Liver (tissue), 9 donors: Measurements from ENCODE around the gene HSP90AB1. TPM values are rescaled to one million over a fixed set of nuclear protein-coding genes. Genes with fewer than 3 reads are reported as not detected.

Source experiments
- DNase-seq: peaks from one replicate; pipeline ENCODE4 v3.0.0-alpha.2; 2017; ENCODE audit warnings: low spot score
- H3K27ac ChIP-seq, 2 donors: one replicate each; pipeline ENCODE4 v1.7.0; 2013; ENCODE audit warnings: inconsistent platforms in 2 of 2, low read length in 2 of 2, control low read depth in 1 of 2, low read depth in 1 of 2, mild to moderate bottlenecking in 1 of 2
- H3K27me3 ChIP-seq, 4 donors: one replicate each; pipeline versions ENCODE4 v1.6.1 to v1.7.0; 2013; ENCODE audit warnings: low read length in 3 of 4, inconsistent platforms in 1 of 4, mild to moderate bottlenecking in 1 of 4, moderate library complexity in 1 of 4; ENCODE audit not compliant: control insufficient read depth in 4 of 4, insufficient read depth in 4 of 4
- H3K36me3 ChIP-seq, 4 donors: one replicate each; pipeline versions ENCODE4 v1.6.1 to v1.7.0; 2013; ENCODE audit warnings: low read length in 3 of 4, mild to moderate bottlenecking in 3 of 4, low read depth in 1 of 4, moderate library complexity in 1 of 4; ENCODE audit not compliant: control insufficient read depth in 4 of 4, insufficient read depth in 3 of 4
- H3K4me1 ChIP-seq, 4 donors: one replicate each; pipeline versions ENCODE4 v1.6.1 to v1.7.0; 2013; ENCODE audit warnings: low read length in 3 of 4, mild to moderate bottlenecking in 3 of 4, moderate library complexity in 1 of 4; ENCODE audit not compliant: control insufficient read depth in 4 of 4, insufficient read depth in 4 of 4
- H3K4me3 ChIP-seq, 3 donors: one replicate each; pipeline versions ENCODE4 v1.6.1 to v1.7.0; 2013; ENCODE audit warnings: low read length in 3 of 3, control low read depth in 1 of 3, low read depth in 1 of 3, mild to moderate bottlenecking in 1 of 3
- H3K9ac ChIP-seq, 2 donors: one replicate each; pipeline ENCODE4 v1.7.0; 2013; ENCODE audit warnings: low read length in 2 of 2, mild to moderate bottlenecking in 2 of 2, moderate library complexity in 2 of 2, control low read depth in 1 of 2, low read depth in 1 of 2
- H3K9me3 ChIP-seq, 4 donors: one replicate each; pipeline versions ENCODE4 v1.6.1 to v1.7.0; 2013; ENCODE audit warnings: low read length in 3 of 4; ENCODE audit not compliant: control insufficient read depth in 4 of 4
- ATF3 ChIP-seq: IDR thresholded peaks from 2 replicates; pipeline ENCODE4 v1.6.1; 2016; ENCODE audit warnings: antibody characterized with exemption
- CTCF ChIP-seq: fragments of 150-350 bp; IDR thresholded peaks from 2 replicates; pipeline ENCODE4 v1.5.1; 2017; ENCODE audit warnings: improper control_type of control experiment, low read depth, low read length; ENCODE audit not compliant: missing input control
- EGR1 ChIP-seq, 2 donors: IDR thresholded peaks; 2 replicates each; pipeline ENCODE4 v1.6.1; 2016 to 2018; ENCODE audit warnings: antibody characterized with exemption in 2 of 2, low read depth in 2 of 2
- FOXA1 ChIP-seq: IDR thresholded peaks from 2 replicates; pipeline ENCODE4 v1.6.1; 2016; ENCODE audit warnings: antibody characterized with exemption
- FOXA2 ChIP-seq: IDR thresholded peaks from 2 replicates; pipeline ENCODE4 v1.6.1; 2016; ENCODE audit warnings: antibody characterized with exemption
- GABPA ChIP-seq, 2 donors: IDR thresholded peaks in 1 of 2; conservative IDR thresholded peaks in 1 of 2; 2 replicates each; pipeline ENCODE4 v1.6.1; 2016; ENCODE audit warnings: antibody characterized with exemption in 2 of 2, mild to moderate bottlenecking in 1 of 2, moderate library complexity in 1 of 2
- HNF4G ChIP-seq: IDR thresholded peaks from 2 replicates; pipeline ENCODE4 v1.6.1; 2016; ENCODE audit warnings: antibody characterized with exemption
- JUND ChIP-seq, 2 donors: IDR thresholded peaks; 2 replicates each; pipeline ENCODE4 v1.6.1; 2016; ENCODE audit warnings: antibody characterized with exemption in 2 of 2
- MAX ChIP-seq: IDR thresholded peaks from 2 replicates; pipeline ENCODE4 v1.6.1; 2016; ENCODE audit warnings: antibody characterized with exemption
- RAD21 ChIP-seq, 2 donors: IDR thresholded peaks; 2 replicates each; pipeline ENCODE4 v1.6.1; 2016; ENCODE audit warnings: antibody characterized with exemption in 2 of 2, mild to moderate bottlenecking in 2 of 2
- REST ChIP-seq: IDR thresholded peaks from 2 replicates; pipeline ENCODE4 v1.6.1; 2016; ENCODE audit warnings: antibody characterized with exemption, mild to moderate bottlenecking
- RXRA ChIP-seq, 2 donors: IDR thresholded peaks; 2 replicates each; pipeline ENCODE4 v1.6.1; 2017 to 2018; ENCODE audit warnings: antibody characterized with exemption in 2 of 2, mild to moderate bottlenecking in 1 of 2
- SP1 ChIP-seq: IDR thresholded peaks from 2 replicates; pipeline ENCODE4 v1.6.1; 2018; ENCODE audit warnings: antibody characterized with exemption, mild to moderate bottlenecking
- TAF1 ChIP-seq: conservative IDR thresholded peaks from 2 replicates; pipeline ENCODE4 v1.6.1; 2016; ENCODE audit warnings: antibody characterized with exemption, mild to moderate bottlenecking
- YY1 ChIP-seq: IDR thresholded peaks from 2 replicates; pipeline ENCODE4 v1.6.1; 2016; ENCODE audit warnings: antibody characterized with exemption, mild to moderate bottlenecking
- ZBTB33 ChIP-seq: IDR thresholded peaks from 2 replicates; pipeline ENCODE4 v1.6.1; 2016; ENCODE audit warnings: antibody characterized with exemption
- WGBS: extraction: QIAGEN DNeasy Blood & Tissue Kit; methylation state at CpG from one replicate; pipeline ENCODE4 v1.1.7; 2013; 5-methylcytosine and 5-hydroxymethylcytosine counted together
- polyA plus RNA-seq, 2 donors: library from polyadenylated mRNA; stranded (reverse) in 1 of 2; unstranded in 1 of 2; fragments of 200-250 nt in 1 of 2; fragments of >200 nt in 1 of 2; fragmentation: Nextera tagmentation in 1 of 2; extraction: Ambion mirVana in 1 of 2; gene quantifications; one replicate each; pipeline versions ENCODE4 v1.2.1 to v1.2.3, GENCODE V29; 2013 to 2015
- total RNA-seq, 2 donors: library from RNA; depleted of rRNA; stranded (reverse); fragments of >200 nt; gene quantifications; one replicate each; pipeline ENCODE4 v1.2.3, GENCODE V29; 2014
- donor health status: healthy.
- donor health status: healthy.
- donor health status: healthy.
- donor health status: healthy.
- donor health status: healthy.

Gene HSP90AB1
- total and polyA plus RNA-seq, 4 donors, result 129 to 281 (median 203) TPM

GRCh38 chr6:44276667-44277640 lies 30.1 kb downstream of the HSP90AB1 start (continued):
- no peak for TF ChIP-seq ZBTB33
- no peak for TF ChIP-seq HNF4G
- no peak for TF ChIP-seq TAF1
- no peak for TF ChIP-seq ATF3

- Histone ChIP-seq H3K27me3 (peaks cover 0 to 5% (median 4%) of the 10 kb centered on the region in 4 donors), H3K36me3 (no peaks in the 10 kb centered on the region), H3K4me3 (no peak overlapping the region), H3K27ac (no peak overlapping the region), H3K9ac (no peak overlapping the region), H3K4me1 (peaks cover 0 to 7% (median 3%) of the 10 kb centered on the region in 4 donors), H3K9me3 (no peaks in the 10 kb centered on the region)
- WGBS, result 79% methylated on average over 7 of the region's 7 CpGs
- no peak for DNase-seq
- no peak for TF ChIP-seq FOXA2
- TF ChIP-seq FOXA1, result no peak
- no peak for TF ChIP-seq MAX
- no peak for TF ChIP-seq ATF3
- no peak for TF ChIP-seq ZBTB33
- no peak for TF ChIP-seq TAF1
- TF ChIP-seq GABPA (IDR thresholded peaks at IDR 0.05 in 1 of 2, conservative IDR thresholded peaks at IDR 0.05 in 1 of 2), result no peak
- no peak for TF ChIP-seq SP1
- no peak for TF ChIP-seq YY1
- no peak for TF ChIP-seq JUND (IDR thresholded peaks at IDR 0.05)
- TF ChIP-seq RAD21 (IDR thresholded peaks at IDR 0.05), result no peak
- no peak for TF ChIP-seq RXRA (IDR thresholded peaks at IDR 0.05)
- no peak for TF ChIP-seq EGR1 (IDR thresholded peaks at IDR 0.05; ENCODE audit: low read depth in 2 of 2)
- no peak for TF ChIP-seq REST
- TF ChIP-seq CTCF, result no peak
These were observed 30.9 kb downstream of the HSP90AB1 start for GRCh38 chr6:44277763-44278162.
